ENCODE data around the gene L1CAM. TPM values are rescaled to one million over a fixed set of nuclear protein-coding genes. Genes with fewer than 3 reads are reported as not detected.

The L1CAM gene
- total RNA-seq, 5 donors from 2014 or later (not counting 1 experiment from before 2014, with no cell fraction given) = 1.4 to 6.0 (median 4.0) TPM

DNA sequence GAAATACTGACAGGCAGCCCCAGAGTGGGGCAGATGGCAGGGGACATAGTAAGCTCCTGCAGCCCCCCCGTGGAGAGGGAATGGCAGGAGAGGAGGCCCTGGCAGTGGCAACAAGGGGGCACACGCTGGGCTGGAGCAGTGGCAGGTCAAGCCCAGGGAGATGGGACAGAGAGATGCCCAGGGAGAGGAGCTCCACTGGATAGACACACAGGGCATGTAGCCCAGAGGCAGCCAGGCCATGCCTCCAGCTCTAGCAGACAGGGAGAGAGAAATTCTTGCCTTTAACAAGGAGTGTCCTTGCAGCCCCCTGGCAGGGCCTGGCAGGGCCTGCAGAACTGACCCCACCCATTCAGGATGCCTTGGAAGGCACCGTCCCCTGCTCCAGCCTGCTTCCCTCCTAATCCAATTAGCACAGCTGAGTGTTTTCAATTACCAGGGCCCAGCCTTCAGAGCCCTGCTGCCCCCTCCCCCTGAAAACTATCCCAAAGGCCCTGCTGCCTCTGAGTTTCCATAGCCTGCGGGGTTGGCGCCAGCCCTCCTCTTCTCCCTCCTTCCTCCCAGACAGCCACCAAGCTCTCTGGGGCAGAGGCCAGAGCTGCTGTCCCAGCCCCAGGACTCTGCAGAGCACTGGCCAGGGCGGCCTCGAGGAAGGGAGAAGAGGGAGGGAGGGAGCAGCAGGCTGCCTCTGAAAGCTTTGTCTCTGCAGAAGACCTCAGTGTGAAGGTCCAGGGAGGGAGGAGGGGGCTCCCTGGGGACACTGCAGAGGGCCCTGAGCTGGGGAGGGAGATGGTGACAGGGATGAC lies 12.5 kb downstream of the L1CAM start:
- ChIA-PET CTCF (no interaction called here), POLR2A (no interaction called here)
- peaks cover 2 to 10% of the 10 kb centered on the region in 2 experiments for H3K4me1 ChIP-seq (ENCODE audit: control insufficient read depth in 1 of 2, extremely low read depth in 1 of 2, insufficient read depth in 2 of 2, low read length in 2 of 2)
- DNase-seq (no peak), ATAC-seq (replicated peaks in 1 of 4) (no peak)
- 10% methylated on average over 2 of the region's 7 CpGs for WGBS (ENCODE audit: insufficient coverage)
- H3K27me3 Mint-ChIP-seq = peaks cover 11 to 39% of the 10 kb centered on the region in 2 donors
- no peak overlapping the region for H3K4me3 Mint-ChIP-seq
- peaks cover 0 to 33% of the 10 kb centered on the region in 2 experiments for H3K27me3 ChIP-seq (replicated peaks in 1 of 2; ENCODE audit: control insufficient read depth in 2 of 2, extremely low read depth in 1 of 2, insufficient read depth in 2 of 2, low read length in 1 of 2)
- no peaks in the 10 kb centered on the region for H3K9me3 Mint-ChIP-seq
- H3K4me1 Mint-ChIP-seq = peaks cover 11 to 15% (median 11%) of the 10 kb centered on the region in 3 donors
- no peak overlapping the region for H3K4me3 ChIP-seq (ENCODE audit: control insufficient read depth in 1 of 2, extremely low read depth in 1 of 2, low read length in 1 of 2)
- H3K27ac Mint-ChIP-seq = no peak overlapping the region
- no peak overlapping the region for H3K27ac ChIP-seq (ENCODE audit: low read length)
- H3K36me3 Mint-ChIP-seq = no peaks in the 10 kb centered on the region
- no peaks in the 10 kb centered on the region for H3K9me3 ChIP-seq
- no peaks in the 10 kb centered on the region for H3K36me3 ChIP-seq (ENCODE audit: control insufficient read depth in 2 of 2, extremely low read depth in 1 of 2, insufficient read depth in 1 of 2, low read length in 1 of 2)

DNA sequence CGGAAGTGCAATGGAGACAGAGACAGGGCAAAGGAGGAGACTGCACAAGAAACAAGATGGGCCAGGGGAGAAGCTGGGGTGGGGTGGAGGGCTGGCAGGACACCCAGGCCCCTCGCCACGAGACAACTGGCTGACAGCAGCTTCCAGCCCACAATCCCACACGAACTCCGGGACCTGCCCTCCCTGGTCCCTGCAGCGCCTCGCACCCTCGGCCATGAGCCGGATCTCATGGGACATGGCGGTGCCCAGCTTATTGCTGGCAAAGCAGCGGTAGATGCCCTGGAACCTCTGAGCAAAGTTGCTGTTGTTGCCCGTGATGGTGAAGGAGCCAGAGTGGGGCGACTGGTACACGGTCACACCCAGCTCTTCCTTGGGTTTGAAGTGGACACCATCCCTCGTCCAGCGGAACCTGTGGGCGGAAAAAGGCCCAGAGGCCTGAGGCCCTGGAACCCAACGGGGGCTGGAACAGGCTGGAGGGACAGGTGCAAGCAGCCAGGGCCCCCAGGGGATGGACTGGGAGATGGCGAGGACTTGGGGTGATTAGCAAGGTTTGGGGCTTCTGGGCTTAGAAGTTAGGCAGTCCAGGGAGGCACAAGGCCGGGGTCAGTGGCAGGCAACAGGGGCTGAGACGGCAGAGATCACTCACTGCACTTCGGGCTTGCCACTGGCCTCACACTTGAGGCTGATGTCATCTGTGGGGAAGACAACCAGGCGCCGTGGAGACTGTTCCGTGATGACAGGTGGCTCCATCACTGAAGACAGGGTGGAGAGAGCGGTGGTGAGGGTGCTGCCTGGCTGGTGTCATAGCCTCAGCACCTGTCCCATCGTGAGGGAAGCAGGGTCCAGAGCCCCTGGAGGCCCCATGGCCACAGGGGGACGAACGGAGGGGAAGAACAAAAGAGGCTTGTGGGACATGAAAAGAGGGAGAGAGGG lies 13.8 kb downstream of the L1CAM start:
- Histone ChIP-seq H3K36me3 (ENCODE audit: control insufficient read depth in 2 of 2, extremely low read depth in 1 of 2, insufficient read depth in 1 of 2, low read length in 1 of 2) (no peaks in the 10 kb centered on the region), H3K9me3 (no peaks in the 10 kb centered on the region), H3K4me1 (ENCODE audit: control insufficient read depth in 1 of 2, extremely low read depth in 1 of 2, insufficient read depth in 2 of 2, low read length in 2 of 2) (no peaks in the 10 kb centered on the region), H3K27me3 (replicated peaks in 1 of 2; ENCODE audit: control insufficient read depth in 2 of 2, extremely low read depth in 1 of 2, insufficient read depth in 2 of 2, low read length in 1 of 2) (peaks cover 0 to 23% of the 10 kb centered on the region in 2 experiments), H3K4me3 (ENCODE audit: control insufficient read depth in 1 of 2, extremely low read depth in 1 of 2, low read length in 1 of 2) (no peak overlapping the region), H3K27ac (ENCODE audit: low read length) (no peak overlapping the region)
- 70% methylated on average over 12 of the region's 29 CpGs for WGBS (ENCODE audit: insufficient coverage)
- no peak for ATAC-seq (replicated peaks in 1 of 4)
- Mint-ChIP-seq H3K27me3 (peaks cover 5 to 32% of the 10 kb centered on the region in 2 donors), H3K4me1 (peaks cover 0 to 7% (median 4%) of the 10 kb centered on the region in 3 donors), H3K27ac (no peak overlapping the region), H3K9me3 (no peaks in the 10 kb centered on the region), H3K36me3 (no peaks in the 10 kb centered on the region), H3K4me3 (no peak overlapping the region)
- ChIA-PET POLR2A (no interaction called here), CTCF (no interaction called here)
- DNase-seq = no peak

DNA sequence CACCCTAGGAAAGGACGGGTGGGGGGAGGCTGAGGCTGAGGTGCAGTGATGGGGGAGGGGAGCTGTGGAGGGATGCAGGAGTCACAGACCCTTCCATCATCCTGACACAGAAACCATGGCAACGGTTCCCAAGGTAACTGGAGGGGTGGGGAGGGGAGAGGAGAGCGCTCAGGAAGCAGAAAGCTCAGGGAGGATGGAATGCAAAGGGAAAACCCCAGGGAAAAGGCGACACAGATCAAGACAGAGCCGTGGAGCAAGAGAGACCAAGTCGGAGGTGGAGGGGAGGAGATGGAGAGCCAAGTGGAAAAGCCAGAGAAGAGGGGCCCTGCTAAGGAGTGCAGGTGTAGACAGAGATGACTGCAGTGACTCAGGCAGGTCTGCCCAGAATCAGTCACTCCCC lies 14.5 kb downstream of the L1CAM start:
- H3K4me3 ChIP-seq (ENCODE audit: control insufficient read depth in 1 of 2, extremely low read depth in 1 of 2, low read length in 1 of 2) = no peak overlapping the region
- DNase-seq (no peak), ATAC-seq (replicated peaks in 1 of 4) (no peak)
- H3K27me3 ChIP-seq (replicated peaks in 1 of 2; ENCODE audit: control insufficient read depth in 2 of 2, extremely low read depth in 1 of 2, insufficient read depth in 2 of 2, low read length in 1 of 2) = peaks cover 0 to 25% of the 10 kb centered on the region in 2 experiments
- Mint-ChIP-seq H3K9me3 (no peaks in the 10 kb centered on the region), H3K36me3 (no peaks in the 10 kb centered on the region), H3K27me3 (peaks cover 5 to 31% of the 10 kb centered on the region in 2 donors), H3K27ac (no peak overlapping the region), H3K4me1 (peaks cover 0 to 7% (median 4%) of the 10 kb centered on the region in 3 donors), H3K4me3 (no peak overlapping the region)
- no peak overlapping the region for H3K27ac ChIP-seq (ENCODE audit: low read length)
- ChIA-PET POLR2A (no interaction called here), CTCF (no interaction called here)
- no peaks in the 10 kb centered on the region for H3K9me3 ChIP-seq
- no peaks in the 10 kb centered on the region for H3K36me3 ChIP-seq (ENCODE audit: control insufficient read depth in 2 of 2, extremely low read depth in 1 of 2, insufficient read depth in 1 of 2, low read length in 1 of 2)
- WGBS (ENCODE audit: insufficient coverage) = no CpG with 5 or more reads among the region's 6 CpGs
- H3K4me1 ChIP-seq (ENCODE audit: control insufficient read depth in 1 of 2, extremely low read depth in 1 of 2, insufficient read depth in 2 of 2, low read length in 2 of 2) = no peaks in the 10 kb centered on the region

DNA sequence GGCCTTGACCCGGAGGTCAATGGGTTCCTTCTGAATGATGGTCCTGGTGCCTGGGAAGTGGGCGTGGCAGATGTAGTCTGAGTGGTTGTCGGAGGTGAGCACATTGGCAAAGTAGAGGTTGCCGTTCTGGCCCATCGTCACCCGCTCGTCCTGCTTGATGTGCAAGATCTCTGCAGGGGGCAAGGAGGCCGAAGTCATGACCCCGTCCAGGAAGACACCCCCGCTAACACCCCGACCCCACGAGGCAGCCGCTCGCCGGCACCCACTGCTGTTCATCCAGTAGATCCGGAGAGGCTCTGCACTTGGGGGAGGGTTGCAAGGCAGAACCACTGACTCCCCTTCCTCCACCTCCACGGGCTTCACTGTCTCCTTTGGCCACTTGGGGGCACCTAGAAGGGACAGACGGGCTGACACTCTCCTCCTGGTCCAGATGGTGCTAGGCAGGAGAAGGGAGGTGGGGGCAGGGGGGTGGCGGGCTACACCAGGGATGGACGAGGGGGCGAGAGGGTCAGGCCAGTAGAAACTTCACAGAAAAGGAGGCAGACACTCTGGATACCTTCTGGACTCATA lies 15.1 kb downstream of the L1CAM start:
- ChIA-PET CTCF (no interaction called here), POLR2A (no interaction called here)
- no peaks in the 10 kb centered on the region for H3K9me3 ChIP-seq
- H3K27ac ChIP-seq (ENCODE audit: low read length) = no peak overlapping the region
- 78% methylated on average over 4 of the region's 21 CpGs for WGBS (ENCODE audit: insufficient coverage)
- Mint-ChIP-seq H3K4me3 (no peak overlapping the region), H3K4me1 (peaks cover 0 to 3% (median 0%) of the 10 kb centered on the region in 3 donors), H3K36me3 (no peaks in the 10 kb centered on the region), H3K27me3 (peaks cover 0 to 27% of the 10 kb centered on the region in 2 donors), H3K27ac (no peak overlapping the region), H3K9me3 (no peaks in the 10 kb centered on the region)
- ATAC-seq (replicated peaks in 1 of 4) (no peak), DNase-seq (no peak)
- H3K36me3 ChIP-seq (ENCODE audit: control insufficient read depth in 2 of 2, extremely low read depth in 1 of 2, insufficient read depth in 1 of 2, low read length in 1 of 2) = no peaks in the 10 kb centered on the region
- H3K27me3 ChIP-seq (replicated peaks in 1 of 2; ENCODE audit: control insufficient read depth in 2 of 2, extremely low read depth in 1 of 2, insufficient read depth in 2 of 2, low read length in 1 of 2) = peaks cover 0 to 22% of the 10 kb centered on the region in 2 experiments
- no peaks in the 10 kb centered on the region for H3K4me1 ChIP-seq (ENCODE audit: control insufficient read depth in 1 of 2, extremely low read depth in 1 of 2, insufficient read depth in 2 of 2, low read length in 2 of 2)
- no peak overlapping the region for H3K4me3 ChIP-seq (ENCODE audit: control insufficient read depth in 1 of 2, extremely low read depth in 1 of 2, low read length in 1 of 2)

DNA sequence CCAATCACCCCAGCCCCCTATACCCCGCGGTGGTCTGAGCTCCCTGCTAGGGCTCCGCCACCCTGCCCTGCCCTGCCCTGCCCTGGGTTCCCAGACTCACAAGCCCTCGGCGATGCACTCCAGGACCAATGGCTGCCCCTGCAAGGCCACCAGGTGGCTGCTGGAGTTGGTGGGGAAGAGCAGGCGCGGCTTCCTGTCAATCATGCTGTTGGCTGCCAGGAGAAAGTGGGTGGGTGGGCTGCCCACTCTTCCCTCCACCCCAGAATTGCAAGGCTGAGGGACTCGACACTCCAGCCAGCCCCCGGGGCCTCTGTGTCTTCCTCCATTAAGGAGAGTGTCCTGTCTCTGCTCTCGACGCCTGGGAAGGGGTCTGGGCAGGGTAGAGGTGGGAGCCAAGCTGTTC lies 15.7 kb downstream of the L1CAM start:
- no peaks in the 10 kb centered on the region for H3K4me1 ChIP-seq (ENCODE audit: control insufficient read depth in 1 of 2, extremely low read depth in 1 of 2, insufficient read depth in 2 of 2, low read length in 2 of 2)
- H3K9me3 ChIP-seq = no peaks in the 10 kb centered on the region
- ChIA-PET POLR2A (no interaction called here), CTCF (no interaction called here)
- ATAC-seq (replicated peaks in 1 of 4) (no peak), DNase-seq (no peak)
- H3K36me3 ChIP-seq (ENCODE audit: control insufficient read depth in 2 of 2, extremely low read depth in 1 of 2, insufficient read depth in 1 of 2, low read length in 1 of 2) = no peaks in the 10 kb centered on the region
- H3K27me3 ChIP-seq (replicated peaks in 1 of 2; ENCODE audit: control insufficient read depth in 2 of 2, extremely low read depth in 1 of 2, insufficient read depth in 2 of 2, low read length in 1 of 2) = peaks cover 0 to 18% of the 10 kb centered on the region in 2 experiments
- H3K9me3 Mint-ChIP-seq = no peaks in the 10 kb centered on the region
- H3K36me3 Mint-ChIP-seq = no peaks in the 10 kb centered on the region
- no peak overlapping the region for H3K27ac Mint-ChIP-seq
- H3K27ac ChIP-seq (ENCODE audit: low read length) = no peak overlapping the region
- H3K4me3 Mint-ChIP-seq = no peak overlapping the region
- WGBS (ENCODE audit: insufficient coverage) = 90% methylated on average over 2 of the region's 11 CpGs
- H3K4me1 Mint-ChIP-seq = peaks cover 0 to 3% (median 0%) of the 10 kb centered on the region in 3 donors
- H3K27me3 Mint-ChIP-seq = peaks cover 0 to 32% of the 10 kb centered on the region in 2 donors
- H3K4me3 ChIP-seq (ENCODE audit: control insufficient read depth in 1 of 2, extremely low read depth in 1 of 2, low read length in 1 of 2) = no peak overlapping the region

DNA sequence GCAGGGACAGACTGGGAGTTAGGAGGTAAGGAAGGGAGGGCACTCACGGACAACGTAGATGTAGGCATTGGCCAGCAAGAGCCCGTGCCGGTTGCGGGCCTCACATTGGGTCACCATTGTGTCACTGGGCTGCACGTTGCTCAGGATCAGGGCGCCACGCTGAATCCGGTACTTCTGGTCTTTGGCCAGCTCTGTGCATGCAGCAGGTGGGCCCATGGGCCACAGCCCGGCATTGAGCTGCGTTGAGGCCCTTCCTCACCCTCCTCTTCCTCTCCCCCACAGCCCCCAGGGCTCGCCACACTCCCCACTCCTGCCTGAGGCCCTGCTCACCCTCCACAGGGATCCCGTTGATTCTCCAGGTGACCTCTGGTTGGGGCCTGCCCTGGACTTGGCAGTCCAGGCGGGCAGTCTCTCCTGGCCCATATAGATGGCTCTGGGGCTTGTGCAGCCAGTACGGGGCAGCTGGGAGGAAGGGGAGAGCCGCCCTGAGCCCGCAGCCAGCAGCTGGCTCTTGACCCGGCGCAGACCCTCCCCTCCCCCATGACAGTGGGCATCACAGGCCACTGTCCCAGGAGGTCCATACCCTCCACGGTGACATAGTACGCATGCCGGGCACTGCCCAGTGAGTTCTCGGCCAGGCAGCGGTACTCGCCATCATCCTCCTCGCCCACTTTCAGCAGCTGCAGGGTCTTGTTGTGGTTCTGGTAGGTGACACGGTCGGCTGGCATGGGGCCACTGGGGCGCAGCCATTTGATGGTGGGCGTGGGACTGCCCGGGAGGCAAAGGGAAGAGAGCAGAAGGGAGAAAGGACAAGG lies 16.3 kb downstream of the L1CAM start:
- Mint-ChIP-seq H3K9me3 (no peaks in the 10 kb centered on the region), H3K4me1 (peaks cover 0 to under 1% (median 0%) of the 10 kb centered on the region in 3 donors), H3K27ac (no peak overlapping the region), H3K36me3 (no peaks in the 10 kb centered on the region), H3K27me3 (peaks cover 0 to 28% of the 10 kb centered on the region in 2 donors), H3K4me3 (no peak overlapping the region)
- no peaks in the 10 kb centered on the region for H3K4me1 ChIP-seq (ENCODE audit: control insufficient read depth in 1 of 2, extremely low read depth in 1 of 2, insufficient read depth in 2 of 2, low read length in 2 of 2)
- no peak overlapping the region for H3K4me3 ChIP-seq (ENCODE audit: control insufficient read depth in 1 of 2, extremely low read depth in 1 of 2, low read length in 1 of 2)
- ATAC-seq (replicated peaks in 1 of 4) (no peak), DNase-seq (no peak)
- H3K27ac ChIP-seq (ENCODE audit: low read length) = no peak overlapping the region
- no peaks in the 10 kb centered on the region for H3K9me3 ChIP-seq
- ChIA-PET POLR2A (no interaction called here), CTCF (no interaction called here)
- H3K27me3 ChIP-seq (replicated peaks in 1 of 2; ENCODE audit: control insufficient read depth in 2 of 2, extremely low read depth in 1 of 2, insufficient read depth in 2 of 2, low read length in 1 of 2) = peaks cover 0 to 18% of the 10 kb centered on the region in 2 experiments
- no peaks in the 10 kb centered on the region for H3K36me3 ChIP-seq (ENCODE audit: control insufficient read depth in 2 of 2, extremely low read depth in 1 of 2, insufficient read depth in 1 of 2, low read length in 1 of 2)
- whole genome bisulfite sequencing (ENCODE audit: insufficient coverage) = 91% methylated on average over 12 of the region's 31 CpGs

All from T-cell (primary cell).